NCI-H146 treated with DMSO at 0.1 percent for 48 hours (cell line): Measurements from ENCODE around the gene WDFY3.

Source experiments
- DNase-seq: peaks from one replicate; lab custom pipeline; 2025; ENCODE audit not compliant: unreplicated experiment; lab: John Stamatoyannopoulos, UW

WDFY3 gene

DNA sequence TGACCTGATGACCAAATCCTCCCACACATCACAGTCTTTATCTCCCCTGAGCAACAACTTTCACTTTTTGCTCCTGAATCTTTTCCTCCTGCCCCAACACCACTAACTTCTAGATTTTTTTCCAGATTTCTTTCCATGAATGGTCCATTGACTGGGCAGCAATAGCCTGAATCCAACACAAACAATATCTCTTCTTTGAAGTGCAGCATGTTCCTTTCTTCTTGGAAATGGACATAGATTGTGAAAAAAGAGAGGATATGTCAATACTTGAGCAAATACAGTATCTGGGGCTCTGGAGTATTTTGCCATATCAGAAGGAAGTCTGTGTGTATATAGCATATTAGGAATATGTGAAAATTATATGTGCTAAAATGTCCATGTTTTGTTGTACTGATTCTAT is 328.4 kb downstream of the WDFY3 start:
- no peak for DNase-seq

DNA sequence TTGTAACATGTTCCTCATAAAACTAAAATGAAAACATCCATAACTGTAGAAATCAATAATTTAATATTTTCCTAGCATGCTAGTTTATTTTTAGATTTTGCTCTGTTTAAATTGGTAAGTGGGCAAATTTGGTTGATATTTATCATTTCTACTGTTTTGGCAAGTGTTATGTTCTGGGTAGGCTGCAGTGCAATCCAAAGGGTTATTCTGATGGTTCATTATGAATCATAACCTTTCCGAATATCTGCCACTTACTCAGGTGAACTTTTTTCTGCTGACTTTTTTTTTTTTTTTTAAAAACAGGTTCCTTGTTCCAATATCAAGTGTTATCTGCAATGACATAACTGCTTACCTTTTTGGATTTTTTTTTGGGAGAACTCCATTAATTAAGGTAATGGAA is 331.5 kb downstream of the WDFY3 start:
- DNase-seq, result no peak

DNA sequence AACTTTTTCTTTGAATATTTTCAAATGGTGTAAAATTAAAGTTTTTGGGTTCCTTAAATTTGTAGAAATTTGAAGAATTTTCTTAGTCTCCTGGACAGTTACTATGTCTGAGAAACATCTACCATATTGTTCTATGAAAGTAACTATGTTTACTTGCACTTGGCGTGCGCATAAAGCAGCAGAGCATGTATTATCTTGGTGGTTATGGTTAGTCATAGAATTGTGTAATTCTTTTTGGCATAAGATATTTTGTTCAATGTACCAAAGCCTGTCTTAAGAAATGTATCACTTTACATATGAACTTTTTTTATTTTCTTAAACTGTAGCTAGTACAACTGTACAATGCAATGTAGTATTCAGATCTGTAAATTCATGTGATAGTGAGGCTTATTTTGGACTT is 334.4 kb downstream of the WDFY3 start:
- no peak for DNase-seq

DNA sequence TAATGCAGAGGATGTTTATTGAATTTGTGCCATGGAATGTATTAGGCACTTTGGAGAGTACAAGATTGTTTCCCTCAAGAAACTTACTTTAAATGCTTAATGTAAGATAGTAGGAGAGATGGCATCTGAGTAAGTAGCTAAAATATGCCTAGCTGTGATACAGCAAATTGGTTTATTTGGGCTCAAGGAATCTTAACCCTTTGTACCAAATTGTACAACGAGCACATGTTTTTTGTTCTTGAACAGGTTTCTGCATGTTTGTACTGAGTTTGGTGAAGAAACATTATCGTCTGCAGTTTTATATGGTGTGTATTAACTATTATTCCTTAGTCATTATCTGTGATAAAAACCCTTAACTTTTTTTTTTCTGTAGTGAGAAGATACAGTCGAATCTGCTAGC is 334.9 kb downstream of the WDFY3 start:
- DNase-seq, result no peak

DNA sequence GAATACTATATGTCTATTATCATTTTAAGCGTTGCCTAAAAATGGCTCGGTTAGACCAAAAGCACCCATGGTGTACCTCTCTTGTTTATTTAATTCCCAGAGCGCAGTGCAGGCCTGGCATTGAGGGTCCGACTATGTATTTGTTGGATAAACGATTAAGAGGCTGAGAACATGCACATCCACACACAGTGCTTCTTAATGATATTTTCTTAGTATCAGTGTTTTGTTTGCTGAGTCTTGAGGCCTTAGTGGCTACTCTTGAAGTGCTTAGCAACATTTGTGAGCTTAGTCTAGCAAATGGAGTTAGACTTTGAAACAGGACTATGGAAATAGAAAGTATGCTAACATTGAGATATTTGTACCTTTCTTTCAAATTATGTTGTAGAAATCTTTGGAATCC is 339.8 kb downstream of the WDFY3 start:
- no peak for DNase-seq

DNA sequence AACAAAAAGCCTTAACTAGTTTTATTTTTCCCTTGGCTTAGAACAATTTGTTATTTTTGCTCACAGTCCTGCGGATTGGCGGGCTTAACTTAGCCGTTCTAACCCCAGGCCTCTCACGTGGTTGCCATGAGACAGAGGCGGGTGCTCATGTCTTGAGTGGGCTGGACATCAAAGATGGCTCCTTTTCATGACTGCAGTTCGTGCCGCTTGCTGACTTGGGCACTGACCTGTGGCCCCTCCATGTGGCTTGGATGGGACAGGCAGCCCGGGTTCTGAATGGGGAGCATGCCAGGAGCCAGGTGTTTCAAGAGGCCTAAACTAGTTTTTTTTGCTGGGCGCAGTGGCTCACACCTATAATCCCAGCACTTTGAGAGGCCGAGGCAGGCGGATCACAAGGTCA is 342.8 kb downstream of the WDFY3 start:
- no peak for DNase-seq

DNA sequence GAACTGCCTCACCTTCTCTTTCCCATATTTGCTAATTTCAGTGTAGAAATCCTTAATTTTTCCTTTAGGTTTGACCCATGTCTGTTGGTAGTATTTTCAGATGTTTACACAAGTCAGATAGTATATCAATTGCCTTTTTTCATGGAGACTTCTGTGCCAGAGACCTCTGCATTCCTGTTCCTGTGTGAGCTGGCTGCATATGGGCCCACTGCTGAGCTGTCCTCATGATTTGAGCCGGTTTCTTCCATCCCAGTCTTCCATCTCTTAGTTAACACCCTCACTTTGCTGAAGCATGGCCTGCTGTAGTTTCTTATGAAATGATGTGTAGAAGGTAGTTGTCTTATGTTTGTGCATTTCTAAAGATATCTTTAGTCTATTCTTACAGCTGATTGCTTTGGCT is 343.5 kb downstream of the WDFY3 start:
- DNase-seq, result no peak
